Measurements from ENCODE around the gene ZNF652. TPM values are rescaled to one million over a fixed set of nuclear protein-coding genes. Genes with fewer than 3 reads are reported as not detected.
"Not testable (repeated sequence)": the region's sequence is repeated elsewhere in the genome, so short reads cannot be mapped to it uniquely, and the experiment has no call there.

The ZNF652 gene
- polyA plus RNA-seq, 12 donors = 16.5 to 27.9 (median 18.2) TPM; not detected in 1

GRCh38 chr17:49269356-49269755, 92.7 kb downstream of the ZNF652 start:
- no peak for DNase-seq

- no peak for DNase-seq
These were observed 94.1 kb downstream of the ZNF652 start for GRCh38 chr17:49267912-49268311.

- no peak for DNase-seq
These were observed 95.8 kb downstream of the ZNF652 start for GRCh38 chr17:49266233-49266632.

GRCh38 chr17:49261540-49261939, 100.5 kb downstream of the ZNF652 start:
- DNase-seq = not testable (repeated sequence)

GRCh38 chr17:49260817-49261291, 101.2 kb downstream of the ZNF652 start:
- no peak for DNase-seq

- peak; percentile 45 for DNase-seq
These were observed 101.8 kb downstream of the ZNF652 start for GRCh38 chr17:49260011-49260816.

DNA sequence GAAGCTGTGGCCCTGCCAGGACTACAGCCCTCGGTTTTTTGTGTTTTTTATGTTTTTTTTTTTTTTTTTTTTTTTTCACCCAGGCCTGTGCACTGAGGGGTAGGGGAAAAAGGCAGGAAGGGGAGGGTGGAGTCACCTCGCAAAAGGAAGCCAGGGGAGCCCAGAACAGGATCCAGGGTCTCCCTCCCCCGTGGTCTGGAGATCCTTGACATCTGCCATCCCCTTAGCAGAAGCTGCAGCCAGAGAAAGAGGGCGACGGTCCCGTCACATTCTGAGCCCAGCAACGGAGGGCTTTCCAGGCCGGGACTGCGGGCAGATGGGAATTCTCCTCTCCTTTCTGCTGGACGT, 102.4 kb downstream of the ZNF652 start:
- DNase-seq = no peak

GRCh38 chr17:49258394-49258793, 103.7 kb downstream of the ZNF652 start:
- DNase-seq = no peak

DNA sequence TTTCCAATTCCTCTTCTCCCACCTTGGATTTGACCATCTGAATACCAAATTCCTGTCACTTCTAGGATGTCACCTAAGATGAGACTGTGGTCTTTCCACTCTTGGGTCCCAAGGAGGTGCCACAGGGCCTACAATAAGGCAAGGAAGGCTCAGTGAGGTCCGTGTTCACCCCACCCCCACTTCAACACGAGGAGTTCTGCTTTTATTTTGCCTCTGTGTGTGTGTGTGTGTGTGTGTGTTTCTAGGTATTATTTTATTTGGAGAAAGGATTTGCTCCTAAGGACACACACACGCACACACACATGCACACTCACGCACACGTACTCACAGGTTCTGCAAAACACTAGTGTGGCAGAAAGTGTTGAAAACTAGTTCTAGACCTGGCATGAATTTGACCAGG, 106.9 kb downstream of the ZNF652 start:
- no peak for DNase-seq

GRCh38 chr17:49254066-49254465, 108.0 kb downstream of the ZNF652 start:
- DNase-seq = no peak

DNA sequence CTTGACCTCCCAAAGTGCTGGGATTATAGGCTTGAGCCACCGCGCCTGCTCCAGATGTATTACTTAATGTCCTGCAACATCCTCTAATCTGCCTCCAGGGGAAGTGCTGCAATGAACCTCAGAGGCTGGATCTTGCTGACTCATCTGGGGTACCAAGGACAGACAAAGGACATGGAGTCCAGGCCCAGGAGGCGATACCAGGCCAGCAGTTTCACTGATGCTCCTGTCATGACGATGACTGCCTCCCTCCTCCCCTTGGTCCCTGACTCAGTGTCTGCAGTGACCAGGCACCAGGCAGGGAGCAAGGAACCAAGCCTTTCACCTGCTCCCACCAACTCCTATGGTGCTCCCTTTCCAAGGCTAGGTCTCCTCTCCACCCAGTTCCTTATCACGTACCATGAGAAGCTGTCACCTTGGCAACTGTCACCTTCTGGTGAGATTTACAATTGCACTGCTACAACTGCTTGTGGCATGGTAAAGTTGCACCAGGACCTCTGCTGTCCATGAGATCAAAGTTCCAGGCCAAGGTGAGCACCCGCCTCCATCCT, 109.8 kb downstream of the ZNF652 start:
- DNase-seq = no peak

DNA sequence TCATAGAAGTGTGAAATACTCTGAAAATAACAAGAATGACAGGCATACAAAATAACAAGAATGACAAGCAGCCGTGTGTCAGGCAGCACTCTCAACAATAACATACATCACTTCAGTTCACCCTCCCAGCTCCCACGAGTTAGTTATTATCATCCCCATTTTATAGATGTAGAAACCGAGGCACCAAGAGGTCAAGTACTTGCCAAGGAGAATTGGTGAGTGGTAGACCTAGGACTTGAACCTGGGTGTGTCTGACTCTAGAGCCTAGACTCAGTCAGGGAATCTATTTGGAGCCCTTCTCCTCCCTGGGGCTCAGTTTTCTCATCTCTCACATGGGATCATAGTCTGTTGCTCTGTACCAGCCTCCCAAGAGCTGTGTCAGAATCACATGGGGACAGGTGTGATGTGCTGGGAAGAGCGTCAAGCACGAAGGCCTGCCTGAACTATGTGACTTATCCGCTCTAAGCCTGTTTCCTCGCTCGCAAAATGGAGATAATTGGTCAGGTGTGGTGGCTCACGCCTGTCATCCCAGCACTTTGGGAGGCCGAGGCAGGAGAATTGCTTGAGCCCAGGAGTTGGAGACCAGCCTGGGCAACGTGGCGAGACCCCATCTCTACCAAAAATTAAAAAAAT, 112.0 kb downstream of the ZNF652 start:
- DNase-seq = no peak

GRCh38 chr17:49249292-49249794, 112.7 kb downstream of the ZNF652 start:
- DNase-seq = peak; percentile 28

DNA sequence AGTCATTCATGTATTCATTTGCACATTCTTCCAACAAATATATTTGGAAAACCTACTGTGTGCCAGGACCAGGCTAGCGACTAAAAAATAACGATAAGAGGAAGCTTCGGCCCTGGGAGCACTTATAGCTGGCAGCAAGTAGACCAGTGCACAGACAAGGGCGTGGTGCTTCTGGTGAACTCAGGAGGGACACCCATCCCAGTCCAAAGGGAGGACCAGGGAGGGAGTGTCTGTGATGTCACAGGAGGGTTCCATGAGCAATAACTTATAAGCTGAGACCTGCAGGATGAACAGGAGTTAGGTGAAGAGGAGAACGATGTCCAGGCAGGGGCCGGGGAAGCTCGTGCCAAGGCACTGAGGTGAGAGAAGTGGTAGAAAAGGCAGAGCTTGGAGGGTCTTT, 114.1 kb downstream of the ZNF652 start:
- no peak for DNase-seq

DNA sequence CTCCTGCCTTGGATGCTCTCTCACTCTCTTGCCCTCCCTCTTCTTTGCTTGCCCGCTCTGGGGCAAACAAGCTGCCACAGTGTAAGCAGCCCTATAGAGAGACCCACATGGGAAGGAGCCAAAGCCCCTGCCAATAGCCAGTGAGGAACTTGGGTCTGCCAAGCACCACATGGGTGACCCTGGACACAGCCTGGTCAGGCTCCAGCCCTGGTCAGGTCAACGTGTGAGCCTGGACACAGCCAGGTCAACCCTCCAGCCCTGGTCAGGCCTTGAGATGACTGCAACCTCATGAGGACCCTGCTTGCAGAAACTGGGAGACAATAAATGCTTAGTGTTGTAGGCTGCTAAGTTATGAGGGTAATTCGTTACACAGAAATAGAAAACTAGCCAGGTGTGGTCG, 117.2 kb downstream of the ZNF652 start:
- DNase-seq = no peak

Other genes with a start within 250 kb of the ZNF652 start
- gene B4GALNT2, start 229.5 kb downstream of the ZNF652 start, polyA plus RNA-seq (ENCODE audit: insufficient read length in 12 of 12) = under 1 TPM in 10 of 12 donors, not detected in 2; 0.07 to 0.36 (median 0.15) TPM
- 1 to 10 TPM in 7 of 12 donors, under 1 TPM in 3, not detected in 2; 0.66 to 2.0 (median 1.2) TPM for gene GNGT2, start 151.7 kb downstream of the ZNF652 start, polyA plus RNA-seq (ENCODE audit: insufficient read length in 12 of 12)
- 1 to 10 TPM in 11 of 12 donors, not detected in 1; 3.4 to 6.8 (median 4.1) TPM for gene ABI3, start 151.5 kb downstream of the ZNF652 start, polyA plus RNA-seq (ENCODE audit: insufficient read length in 12 of 12)
- gene PHOSPHO1, start 131.5 kb downstream of the ZNF652 start, polyA plus RNA-seq (ENCODE audit: insufficient read length in 12 of 12) = 10 to 100 TPM in 9 of 12 donors, 1 to 10 TPM in 2, not detected in 1; 8.5 to 25.9 (median 13.8) TPM
- 100 to 1,000 TPM in 11 of 12 donors, not detected in 1; 108 to 161 (median 140) TPM for gene PHB1, start 52.6 kb upstream of the ZNF652 start, polyA plus RNA-seq (ENCODE audit: insufficient read length in 12 of 12)
- 10 to 100 TPM in 11 of 12 donors, not detected in 1; 26.1 to 64.3 (median 44.2) TPM for gene NGFR, start 133.0 kb upstream of the ZNF652 start, polyA plus RNA-seq (ENCODE audit: insufficient read length in 12 of 12)
- gene NXPH3, start 213.6 kb upstream of the ZNF652 start, polyA plus RNA-seq (ENCODE audit: insufficient read length in 12 of 12) = 1 to 10 TPM in 10 of 12 donors, not detected in 2; 1.1 to 1.9 (median 1.3) TPM